ENCODE results near the gene ZNF275.

GRCh38 chrX:153347530-153347929 lies 13.6 kb downstream of the ZNF275 start:
- TF ChIP-seq, protein P1, sequence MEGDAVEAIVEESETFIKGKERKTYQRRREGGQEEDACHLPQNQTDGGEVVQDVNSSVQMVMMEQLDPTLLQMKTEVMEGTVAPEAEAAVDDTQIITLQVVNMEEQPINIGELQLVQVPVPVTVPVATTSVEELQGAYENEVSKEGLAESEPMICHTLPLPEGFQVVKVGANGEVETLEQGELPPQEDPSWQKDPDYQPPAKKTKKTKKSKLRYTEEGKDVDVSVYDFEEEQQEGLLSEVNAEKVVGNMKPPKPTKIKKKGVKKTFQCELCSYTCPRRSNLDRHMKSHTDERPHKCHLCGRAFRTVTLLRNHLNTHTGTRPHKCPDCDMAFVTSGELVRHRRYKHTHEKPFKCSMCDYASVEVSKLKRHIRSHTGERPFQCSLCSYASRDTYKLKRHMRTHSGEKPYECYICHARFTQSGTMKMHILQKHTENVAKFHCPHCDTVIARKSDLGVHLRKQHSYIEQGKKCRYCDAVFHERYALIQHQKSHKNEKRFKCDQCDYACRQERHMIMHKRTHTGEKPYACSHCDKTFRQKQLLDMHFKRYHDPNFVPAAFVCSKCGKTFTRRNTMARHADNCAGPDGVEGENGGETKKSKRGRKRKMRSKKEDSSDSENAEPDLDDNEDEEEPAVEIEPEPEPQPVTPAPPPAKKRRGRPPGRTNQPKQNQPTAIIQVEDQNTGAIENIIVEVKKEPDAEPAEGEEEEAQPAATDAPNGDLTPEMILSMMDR (IDR thresholded peaks at IDR 0.05) = no peak
- TF ChIP-seq EZH2 (IDR thresholded peaks at IDR 0.05) = no peak
- TF ChIP-seq EZH2phosphoT487 (IDR thresholded peaks at IDR 0.05) = no peak
